ENCODE data around the gene RBP3.

The RBP3 gene

DNA sequence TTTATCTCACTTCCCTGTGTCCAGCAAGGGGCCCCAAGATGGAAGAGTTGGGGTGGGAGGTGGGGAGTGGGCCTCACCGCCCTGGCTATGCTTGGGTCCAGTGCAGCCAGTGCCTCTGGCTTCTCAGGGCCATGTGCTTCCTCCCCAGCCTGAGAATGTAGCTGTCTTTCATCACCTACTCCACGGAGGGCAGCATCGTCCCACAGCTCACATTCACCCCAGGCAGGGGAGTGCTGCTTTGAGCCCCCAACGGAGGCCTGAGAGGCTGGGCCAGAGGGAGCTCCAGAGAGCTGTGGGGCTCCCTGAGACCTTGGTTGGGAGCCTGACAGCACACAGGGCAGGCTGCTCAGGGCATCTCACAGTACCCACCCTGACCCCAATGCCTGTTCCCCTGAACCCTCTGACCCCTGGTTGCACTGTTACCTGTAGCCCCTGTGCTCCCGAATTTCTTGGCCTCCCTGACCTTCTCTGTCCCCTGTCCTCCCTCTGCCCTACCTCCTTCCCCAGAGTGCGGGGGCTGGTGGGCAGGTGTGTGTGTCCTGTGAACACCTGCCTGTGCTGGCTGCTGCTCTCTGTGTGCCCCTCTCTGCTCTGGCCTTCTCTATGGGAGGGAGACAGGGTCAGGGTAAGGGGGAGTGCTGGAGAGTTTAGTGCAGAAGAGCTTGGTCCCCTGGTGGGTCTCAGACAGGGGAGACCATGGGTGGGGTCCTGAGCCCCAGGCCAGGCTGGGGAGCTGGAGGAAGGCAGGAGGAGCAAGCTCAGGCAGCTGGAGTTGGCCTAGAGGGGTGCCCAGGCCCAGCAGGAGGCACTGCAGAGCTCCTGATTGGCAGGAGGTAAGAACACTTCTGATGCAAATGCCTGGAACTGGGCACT lies 55.5 kb downstream of the RBP3 start:
- DNase-seq: no peak

GRCh38 chr10:47404446-47404845 lies 56.3 kb downstream of the RBP3 start:
- no peak for DNase-seq

DNA sequence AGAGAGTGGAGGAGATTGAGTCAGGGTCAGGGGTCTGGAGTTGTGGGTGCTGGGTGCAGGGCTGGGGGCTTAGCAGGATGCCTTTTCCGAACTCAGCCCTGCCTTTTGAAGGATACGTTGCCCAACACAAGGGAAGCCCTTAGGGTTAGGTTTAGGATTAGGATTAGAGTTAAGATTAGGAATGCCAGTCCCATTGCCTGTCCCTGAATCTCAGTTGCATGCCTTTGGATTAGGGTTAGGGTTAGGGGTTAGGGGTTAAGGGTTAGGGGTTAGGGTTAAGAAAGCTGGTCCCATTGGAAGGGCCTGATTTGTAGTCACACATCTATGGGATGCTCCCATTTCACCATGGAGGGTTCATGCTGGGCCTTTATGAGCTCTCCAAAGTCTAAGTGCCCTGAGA lies 56.8 kb downstream of the RBP3 start:
- no peak for DNase-seq

DNA sequence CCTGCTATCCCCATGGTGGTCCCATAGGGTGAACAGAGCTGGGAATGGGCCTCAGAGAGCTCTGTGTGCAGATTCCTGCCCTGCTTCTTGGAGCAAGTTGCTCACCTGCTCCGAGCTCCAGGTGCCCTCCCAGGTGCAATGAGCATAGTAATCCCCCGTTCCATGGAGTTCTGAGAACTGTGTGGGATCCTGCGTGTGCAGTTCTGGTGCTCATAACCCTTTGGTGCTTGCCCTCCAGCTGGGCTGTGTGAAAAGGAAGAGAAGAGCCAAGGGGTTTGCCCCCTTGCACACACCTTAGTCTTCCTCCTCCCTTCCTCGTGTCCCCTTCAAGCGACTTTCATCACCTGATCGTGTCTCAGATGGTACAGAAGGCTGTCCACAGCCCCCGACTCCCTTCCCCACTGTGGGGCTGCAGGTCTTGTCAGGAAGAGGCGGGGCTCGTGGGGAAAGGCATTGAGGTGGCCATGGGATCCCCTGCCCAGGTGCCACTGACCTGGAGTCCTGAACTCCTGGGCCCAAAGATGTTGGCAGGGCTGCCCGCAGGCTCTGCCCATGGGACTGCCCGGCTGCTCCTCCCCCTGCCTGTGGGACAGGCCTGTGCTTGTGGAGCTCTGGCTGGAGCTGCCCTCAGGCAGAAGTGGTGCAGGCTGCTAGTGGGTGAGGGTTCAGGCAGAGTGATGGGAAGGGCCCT lies 57.8 kb downstream of the RBP3 start:
- no peak for DNase-seq

DNA sequence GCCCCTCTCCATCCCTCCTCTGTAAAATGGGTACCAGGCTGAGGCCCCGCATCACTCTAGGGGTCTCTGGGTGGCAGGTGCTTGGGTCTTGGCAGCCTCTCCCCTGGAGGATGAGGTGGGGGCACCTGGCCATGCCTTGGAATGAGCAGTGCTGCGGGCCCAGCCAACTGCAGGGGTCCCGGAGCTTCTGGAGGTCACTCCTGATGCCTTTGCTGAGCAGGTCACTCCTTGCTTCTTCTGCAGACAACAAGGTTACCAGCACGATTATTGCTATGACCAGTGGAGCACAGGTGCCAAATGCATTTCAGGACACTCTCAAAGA lies 58.3 kb downstream of the RBP3 start:
- no peak for DNase-seq

GRCh38 chr10:47406870-47407691 lies 58.9 kb downstream of the RBP3 start:
- DNase-seq: no peak

Data from NCI-H524 (cell line).